HepG2 (cell line): ENCODE data around the gene SRD5A1. TPM values are rescaled to one million over a fixed set of nuclear protein-coding genes. Genes with fewer than 3 reads are reported as not detected.

ENCODE experiments used
- ATAC-seq: fragments of 200-7000 bp; cut with Tn5 transposase; 3 replicates; pipeline ENCODE4 v1.9.1; 2020; ENCODE audit warnings: mild to moderate bottlenecking, moderate library complexity
- BruUV-seq: library from RNA; stranded (reverse); fragments of 400-500 nt; replicated peaks from 2 replicates; lab custom pipeline; 2021; lab: Mats Ljungman, UMichigan
- CTCF ChIA-PET: fragments of 300-600 bp; formaldehyde crosslinking; extraction: SDS; loops from one replicate; lab custom pipeline; 2021; ENCODE audit warnings: low total read pairs, inconsistent platforms, low intra/inter-chr PET ratio; lab: Yijun Ruan, JAX
- POLR2A ChIA-PET: fragments of 350-600 bp; sonication (Branson Sonifier 250); formaldehyde crosslinking; loops from one replicate; lab custom pipeline; 2020; ENCODE audit warnings: antibody characterized with exemption, inconsistent platforms; lab: Yijun Ruan, JAX
- DNase-seq: peaks from one replicate; pipeline ENCODE4 v3.0.0-alpha.2; 2015; ENCODE audit warnings: low spot score
- FAIRE-seq: peaks from 3 replicates; lab custom pipeline; 2011; peaks lifted over from hg19 to GRCh38; lab: Jason Lieb, UNC
- H2AFZ ChIP-seq: one replicate; pipeline ENCODE4 v1.6.1; 2011; ENCODE audit warnings: low read length, inconsistent platforms
- H3K27ac ChIP-seq: fragments of 300-600 bp; 3 replicates; pipeline ENCODE4 v1.8.0; 2011; ENCODE audit warnings: mixed run types, mild to moderate bottlenecking, mixed read lengths, low read length, inconsistent platforms; ENCODE audit not compliant: insufficient read depth; ENCODE audit errors: extremely low read length
- H3K27me3 ChIP-seq, 2 experiments: fragments of 200-600 bp in 1 of 2; 2 replicates in 1 of 2; 3 replicates in 1 of 2; pipeline versions ENCODE4 v1.6.0 to v1.8.0; 2011; ENCODE audit warnings: low read length in 2 of 2, mild to moderate bottlenecking in 2 of 2, moderate library complexity in 2 of 2, inconsistent platforms in 1 of 2; ENCODE audit not compliant: insufficient read depth in 2 of 2, control insufficient read depth in 1 of 2
- H3K36me3 ChIP-seq, 2 experiments: fragments of 200-600 bp in 1 of 2; replicated peaks in 1 of 2; 2 replicates in 1 of 2; 3 replicates in 1 of 2; pipeline versions ENCODE4 v1.5.1 to v1.8.0; 2011; ENCODE audit warnings: low read length in 2 of 2, inconsistent platforms in 1 of 2; ENCODE audit not compliant: insufficient read depth in 2 of 2, control insufficient read depth in 1 of 2
- H3K4me1 ChIP-seq: 2 replicates; pipeline ENCODE4 v1.5.1; 2012; ENCODE audit warnings: low read length, inconsistent platforms; ENCODE audit not compliant: insufficient read depth
- H3K4me2 ChIP-seq: 2 replicates; pipeline ENCODE4 v1.6.0; 2011; ENCODE audit warnings: low read depth, low read length, inconsistent platforms
- H3K4me3 ChIP-seq, 3 experiments: fragments of 200-600 bp in 1 of 3; sonication (generic), shearing (Covaris generic) in 1 of 3; replicated peaks in 1 of 3; 2 replicates each; pipeline ENCODE4 v1.5.1; 2011 to 2016; ENCODE audit warnings: low read length in 3 of 3, inconsistent platforms in 2 of 3, low read depth in 2 of 3, mild to moderate bottlenecking in 2 of 3, control low read depth in 1 of 3, mixed read lengths in 1 of 3; ENCODE audit not compliant: insufficient read depth in 1 of 3
- H3K79me2 ChIP-seq: one replicate; pipeline ENCODE4 v1.6.1; 2011; ENCODE audit warnings: low read length, inconsistent platforms; ENCODE audit not compliant: insufficient read depth
- H3K9ac ChIP-seq: 2 replicates; pipeline ENCODE4 v1.6.0; 2011; ENCODE audit warnings: mild to moderate bottlenecking, low read depth, low read length, inconsistent platforms; ENCODE audit not compliant: insufficient read depth
- H3K9me3 ChIP-seq: 2 replicates; pipeline ENCODE4 v1.5.1; 2012; ENCODE audit warnings: mild to moderate bottlenecking, low read length
- H4K20me1 ChIP-seq: 2 replicates; pipeline ENCODE4 v1.6.0; 2011; ENCODE audit warnings: inconsistent platforms, mild to moderate bottlenecking, low read length, moderate library complexity; ENCODE audit not compliant: insufficient read depth
- CEBPB ChIP-seq: IDR thresholded peaks from 2 replicates; pipeline ENCODE4 v1.6.1; 2011; ENCODE audit warnings: low read depth, low read length, improper control_type of control experiment, borderline replicate concordance
- GLI4 ChIP-seq: sonication (generic); formaldehyde crosslinking; IDR thresholded peaks from 2 replicates; pipeline ENCODE4 v1.5.1; 2020; ENCODE audit warnings: missing genetic modification reagents, mild to moderate bottlenecking, moderate library complexity, borderline replicate concordance
- POGK ChIP-seq: sonication (generic); formaldehyde crosslinking; conservative IDR thresholded peaks from 2 replicates; pipeline ENCODE4 v1.8.0; 2022; ENCODE audit warnings: mild to moderate bottlenecking, moderate library complexity, missing genetic modification reagents
- ZNF34 ChIP-seq: sonication (generic); formaldehyde crosslinking; IDR thresholded peaks from 2 replicates; pipeline ENCODE4 v1.4.0; 2020; ENCODE audit warnings: mild to moderate bottlenecking, missing genetic modification reagents, borderline replicate concordance
- ZSCAN30 ChIP-seq: sonication (generic); formaldehyde crosslinking; IDR thresholded peaks from 2 replicates; pipeline ENCODE4 v1.5.0; 2020; ENCODE audit warnings: mild to moderate bottlenecking, missing genetic modification reagents
- WGBS: methylation state at CpG from one replicate; pipeline ENCODE4 v1.1.6; 2017; ENCODE audit warnings: low lambda C conversion rate; 5-methylcytosine and 5-hydroxymethylcytosine counted together
- in situ Hi-C: cut with HindIII; loops from 2 replicates; pipeline ENCODE4 v1.10.0; 2017; ENCODE audit warnings: low pct_unique_long_range_greater_than_20kb; ENCODE audit not compliant: extremely low pct_ligation_motif_present
- intact Hi-C: fragments of 100-400 bp; cut with micrococcal nuclease; formaldehyde crosslinking; loops from one replicate; pipeline ENCODE4 v1.10.0; 2022; ENCODE audit not compliant: unreplicated experiment
- polyA plus RNA-seq, 8 experiments: library from polyadenylated mRNA; depleted of rRNA in 3 of 8; stranded (reverse) in 7 of 8; unstranded in 1 of 8; fragments of >200 nt; fragmentation: Illumina TruSeq in 4 of 8; extraction: Trizol in 4 of 8; gene quantifications; 2 replicates each; pipeline versions ENCODE4 v1.2.1 to v1.2.3, GENCODE V29; 2011 to 2016; ENCODE audit warnings: low read depth in 4 of 8, missing spikeins in 1 of 8, mixed read lengths in 1 of 8; ENCODE audit not compliant: insufficient read depth in 1 of 8
- total RNA-seq, 5 experiments: library from RNA; depleted of rRNA; stranded (reverse); fragments of >200 nt; fragmentation: Illumina TruSeq; extraction: Trizol; gene quantifications; 2 replicates each; pipeline ENCODE4 v1.2.3, GENCODE V29; 2016; ENCODE audit warnings: low read depth in 1 of 5

Gene SRD5A1
- total and polyA plus RNA-seq, 2 of the 13 experiments (the other 11 are each of a cell fraction or from before 2014, with no cell fraction given) = 6.1 to 9.9 TPM

GRCh38 chr5:6634306-6634705 lies 1.1 kb downstream of the SRD5A1 start:
- Histone ChIP-seq H3K9me3 (no peaks in the 10 kb centered on the region), H3K79me2 (peaks cover 39% of the 10 kb centered on the region), H3K4me1 (peaks cover 62% of the 10 kb centered on the region), H3K27ac (peak overlapping the region; percentile 22), H3K27me3 (no peaks in the 10 kb centered on the region; a peak in 1 of 5 replicates), H3K9ac (peak overlapping the region; percentile 97; the same call in 1 of the 2 replicates), H2AFZ (no peak overlapping the region), H3K4me2 (peak overlapping the region; percentile 81), H3K36me3 (peaks cover 0 to 12% of the 10 kb centered on the region in 2 experiments; a peak in 4 of 5 replicates), H3K4me3 (peak overlapping the region; percentile 90 to 98 (median 94)), H4K20me1 (peaks cover 4% of the 10 kb centered on the region; the same call in 1 of the 2 replicates)
- intact Hi-C loops = loop anchor here (5.0 kb wide), 2 partner anchors 98 to 1238 kb away; no protein-coding TSS in a partner anchor
- no peak for TF ChIP-seq ZSCAN30
- TF ChIP-seq POGK (CRISPR knock-in tag) = no peak
- no peak for TF ChIP-seq CEBPB
- TF ChIP-seq ZNF34 = no peak
- TF ChIP-seq GLI4 (CRISPR knock-in tag) = no peak
- ATAC-seq (no peak), FAIRE-seq (no peak), DNase-seq (no peak)
- WGBS = under 1% methylated on average over 6 of the region's 6 CpGs
- POLR2A ChIA-PET = no interaction called here
- BruUV-seq = no TSS peak
- CTCF ChIA-PET = no interaction called here
- in situ Hi-C loops = loop anchor here (5.0 kb wide), 1 partner anchor 78 kb away; the partner anchor contains the start of gene TENT4A
